Kidney epithelial cell (primary cell): ENCODE measurements around the gene ITGB1. TPM values are rescaled to one million over a fixed set of nuclear protein-coding genes. Genes with fewer than 3 reads are reported as not detected.

Experiments used
- DNase-seq: peaks from one replicate; pipeline ENCODE4 v3.0.0-alpha.2; 2010; ENCODE audit warnings: low read depth
- H3K27me3 ChIP-seq: 2 replicates; pipeline ENCODE4 v1.6.0; 2011; ENCODE audit warnings: low read length; ENCODE audit not compliant: control insufficient read depth, insufficient read depth
- H3K36me3 ChIP-seq: 2 replicates; pipeline ENCODE4 v1.5.1; 2011; ENCODE audit warnings: low read length; ENCODE audit not compliant: control insufficient read depth, insufficient read depth
- H3K4me3 ChIP-seq: 2 replicates; pipeline ENCODE4 v1.5.1; 2011; ENCODE audit warnings: low read depth, mild to moderate bottlenecking, control low read depth, low read length
- total RNA-seq: library from RNA; depleted of rRNA; stranded (reverse); fragments of >200 nt; gene quantifications from 2 replicates; pipeline ENCODE4 v1.2.3, GENCODE V29; 2015
- TF ChIP-seq, protein P1 (sequence below): IDR thresholded peaks from 2 replicates; pipeline ENCODE4 v1.5.1; 2011; ENCODE audit warnings: mild to moderate bottlenecking, moderate library complexity, low read length, control low read depth, inconsistent platforms; ENCODE audit not compliant: insufficient read depth, poor library complexity, severe bottlenecking

Gene ITGB1
- total RNA-seq, 1 donor from 2014 or later, result 2,227 TPM

DNA sequence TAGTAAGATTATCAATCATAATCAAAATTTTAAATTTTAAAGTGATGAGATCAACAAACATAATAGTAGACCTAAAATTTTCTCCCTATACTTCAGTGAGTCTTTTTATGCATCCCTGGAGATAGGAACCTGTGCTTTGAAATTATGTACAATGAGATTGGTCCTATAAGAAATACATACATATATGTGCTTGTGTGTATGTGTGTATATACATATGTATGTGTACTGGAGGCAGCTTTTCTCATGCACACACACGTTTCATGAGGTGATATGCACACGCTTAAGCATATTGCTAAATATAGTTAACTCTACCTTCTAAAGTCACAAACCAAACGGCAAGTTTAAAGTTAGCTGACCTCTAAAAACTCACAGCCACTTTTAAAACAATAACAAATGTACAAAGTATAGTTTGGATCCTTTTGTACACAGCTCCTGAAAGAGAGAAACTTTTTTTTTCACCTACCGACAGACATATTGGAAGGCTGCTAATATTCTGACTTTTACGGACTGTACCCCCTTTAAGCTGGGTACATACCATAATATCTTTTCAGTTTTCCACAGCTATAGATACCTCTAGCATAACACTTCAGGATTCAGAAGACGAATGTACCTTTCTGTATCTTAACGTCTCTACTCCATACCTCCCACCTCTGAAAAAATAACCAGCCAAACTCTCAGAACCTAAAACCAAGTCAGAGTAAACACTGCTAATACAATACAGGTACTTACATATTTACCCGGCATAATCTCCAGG is 3.3 kb downstream of the ITGB1 start:
- peak overlapping the region; percentile 97 for H3K4me3 ChIP-seq
- no peak for DNase-seq
- H3K36me3 ChIP-seq, result no peaks in the 10 kb centered on the region
- TF ChIP-seq, protein P1, sequence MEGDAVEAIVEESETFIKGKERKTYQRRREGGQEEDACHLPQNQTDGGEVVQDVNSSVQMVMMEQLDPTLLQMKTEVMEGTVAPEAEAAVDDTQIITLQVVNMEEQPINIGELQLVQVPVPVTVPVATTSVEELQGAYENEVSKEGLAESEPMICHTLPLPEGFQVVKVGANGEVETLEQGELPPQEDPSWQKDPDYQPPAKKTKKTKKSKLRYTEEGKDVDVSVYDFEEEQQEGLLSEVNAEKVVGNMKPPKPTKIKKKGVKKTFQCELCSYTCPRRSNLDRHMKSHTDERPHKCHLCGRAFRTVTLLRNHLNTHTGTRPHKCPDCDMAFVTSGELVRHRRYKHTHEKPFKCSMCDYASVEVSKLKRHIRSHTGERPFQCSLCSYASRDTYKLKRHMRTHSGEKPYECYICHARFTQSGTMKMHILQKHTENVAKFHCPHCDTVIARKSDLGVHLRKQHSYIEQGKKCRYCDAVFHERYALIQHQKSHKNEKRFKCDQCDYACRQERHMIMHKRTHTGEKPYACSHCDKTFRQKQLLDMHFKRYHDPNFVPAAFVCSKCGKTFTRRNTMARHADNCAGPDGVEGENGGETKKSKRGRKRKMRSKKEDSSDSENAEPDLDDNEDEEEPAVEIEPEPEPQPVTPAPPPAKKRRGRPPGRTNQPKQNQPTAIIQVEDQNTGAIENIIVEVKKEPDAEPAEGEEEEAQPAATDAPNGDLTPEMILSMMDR, result no peak
- H3K27me3 ChIP-seq, result no peaks in the 10 kb centered on the region

DNA sequence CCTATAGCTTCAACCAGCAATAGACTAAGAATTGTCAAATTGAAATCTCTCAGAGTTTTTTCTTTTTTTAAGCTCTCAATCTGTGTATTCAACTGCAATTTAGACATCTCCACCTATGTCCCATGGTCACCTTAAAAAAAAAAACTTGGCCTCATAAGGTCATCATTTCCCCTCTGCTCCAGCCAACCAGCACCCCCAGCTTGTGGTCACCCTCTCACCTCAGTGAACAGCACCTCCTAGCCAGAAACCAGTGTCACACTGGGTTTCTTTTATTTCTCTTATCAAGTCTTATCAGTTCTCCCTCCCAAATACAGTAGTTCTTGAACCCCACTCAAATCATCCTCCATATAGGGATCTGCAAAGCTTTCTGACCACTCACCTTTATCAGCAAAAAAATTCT is 4.0 kb downstream of the ITGB1 start:
- no peaks in the 10 kb centered on the region for H3K27me3 ChIP-seq
- no peaks in the 10 kb centered on the region for H3K36me3 ChIP-seq
- DNase-seq, result no peak
- H3K4me3 ChIP-seq, result peak overlapping the region; percentile 97
- TF ChIP-seq, protein P1, result peak; percentile 16

DNA sequence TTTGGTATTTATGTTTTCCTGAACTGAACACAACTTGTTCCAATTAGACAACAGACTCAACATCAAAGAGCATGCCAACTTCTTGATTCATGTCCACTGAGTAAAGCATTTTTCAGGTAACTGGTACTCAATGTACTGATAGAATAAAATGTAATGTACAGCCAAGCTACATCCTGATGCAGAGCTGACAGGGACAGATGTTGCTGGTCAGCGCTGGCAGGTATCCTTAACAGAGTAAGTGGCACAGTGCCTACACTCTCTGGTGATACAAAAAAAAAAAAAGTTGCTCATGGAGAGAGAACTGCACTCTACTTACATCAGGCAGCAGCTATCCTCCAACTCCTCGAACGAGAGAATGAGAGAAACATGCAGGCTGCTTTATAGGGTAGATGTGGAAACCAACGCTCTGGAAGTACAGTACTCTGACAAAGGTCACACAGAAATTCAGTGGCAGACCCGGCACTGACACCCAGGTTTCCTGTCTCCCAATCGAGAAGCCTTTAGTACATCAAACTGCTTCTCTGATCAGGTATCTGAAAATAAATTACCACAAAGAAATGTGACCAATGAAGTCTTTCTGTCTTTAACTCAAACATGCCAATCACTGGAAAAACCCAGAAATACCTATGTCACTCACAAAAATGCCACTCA is 4.6 kb downstream of the ITGB1 start:
- TF ChIP-seq, protein P1, result no peak
- no peak for DNase-seq
- H3K4me3 ChIP-seq, result peak overlapping the region; percentile 97
- H3K27me3 ChIP-seq, result no peaks in the 10 kb centered on the region
- H3K36me3 ChIP-seq, result no peaks in the 10 kb centered on the region

DNA sequence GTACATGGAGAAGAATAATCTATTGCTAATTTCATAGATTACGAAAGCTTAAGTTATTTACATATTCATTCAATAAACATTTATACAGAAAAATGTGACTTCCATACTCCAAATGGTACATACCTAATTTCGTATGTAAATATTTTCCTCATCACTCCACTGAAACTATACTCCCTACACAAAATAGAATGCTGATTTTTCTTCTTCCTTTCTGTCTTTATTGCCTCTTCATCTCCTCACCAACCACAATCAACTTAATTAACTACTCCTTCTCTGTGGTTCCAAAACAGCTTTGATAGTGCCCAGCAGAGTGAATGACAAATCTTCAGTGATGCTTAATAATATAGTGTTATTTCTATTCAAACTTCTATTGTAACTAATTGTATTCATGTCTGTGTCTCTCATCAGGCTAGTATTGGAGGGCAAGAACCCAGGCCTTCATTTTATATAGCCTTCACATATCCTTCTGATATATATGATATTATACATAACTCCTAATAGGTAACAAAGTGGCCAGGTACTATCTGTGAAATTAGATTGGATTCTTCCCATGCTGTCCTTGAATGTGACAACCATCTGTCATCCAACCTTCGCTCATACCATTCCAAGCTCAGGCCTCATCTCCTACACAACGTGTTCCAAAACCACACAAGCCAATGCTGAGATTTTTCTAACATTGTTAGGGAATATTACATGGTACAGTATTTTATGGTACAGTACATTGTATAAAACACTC is 5.3 kb downstream of the ITGB1 start:
- no peak overlapping the region for H3K4me3 ChIP-seq
- H3K36me3 ChIP-seq, result no peaks in the 10 kb centered on the region
- DNase-seq, result no peak
- TF ChIP-seq, protein P1, result no peak
- no peaks in the 10 kb centered on the region for H3K27me3 ChIP-seq

DNA sequence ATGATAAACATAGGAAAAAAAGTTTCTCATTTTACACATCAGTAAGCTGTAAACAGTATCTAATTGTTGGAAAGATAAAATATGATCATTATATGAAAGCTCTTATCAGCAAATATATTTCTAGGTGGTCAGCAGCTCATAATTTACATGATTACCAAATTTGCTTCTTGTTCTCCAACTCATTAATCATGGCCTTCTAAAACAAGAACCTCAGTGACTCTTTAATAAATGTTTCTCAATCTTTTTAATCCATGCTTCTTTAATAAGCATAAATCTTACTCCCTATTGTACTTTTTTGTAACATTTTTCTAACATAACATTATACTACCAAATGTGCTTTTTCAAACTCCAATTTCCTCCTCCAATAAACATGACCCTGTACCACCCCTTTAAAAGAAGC is 5.9 kb downstream of the ITGB1 start:
- Histone ChIP-seq H3K27me3 (no peaks in the 10 kb centered on the region), H3K4me3 (no peak overlapping the region), H3K36me3 (no peaks in the 10 kb centered on the region)
- TF ChIP-seq, protein P1, result no peak
- no peak for DNase-seq
